Loucy (cell line): ENCODE results near the gene TNFRSF25.

Source experiments
- EZH2phosphoT487 ChIP-seq: fragments of 200-600 bp; IDR thresholded peaks from 2 replicates; pipeline ENCODE4 v1.6.1; 2018; ENCODE audit warnings: antibody characterized with exemption, mild to moderate bottlenecking, moderate library complexity, borderline replicate concordance
- TF ChIP-seq, protein P1 (sequence below): fragments of 200-600 bp; sonication (generic); conservative IDR thresholded peaks from 2 replicates; pipeline ENCODE4 v1.5.1; 2014; ENCODE audit warnings: mild to moderate bottlenecking, antibody characterized with exemption, low read length

- TF ChIP-seq EZH2phosphoT487: no peak
- TF ChIP-seq, protein P1, sequence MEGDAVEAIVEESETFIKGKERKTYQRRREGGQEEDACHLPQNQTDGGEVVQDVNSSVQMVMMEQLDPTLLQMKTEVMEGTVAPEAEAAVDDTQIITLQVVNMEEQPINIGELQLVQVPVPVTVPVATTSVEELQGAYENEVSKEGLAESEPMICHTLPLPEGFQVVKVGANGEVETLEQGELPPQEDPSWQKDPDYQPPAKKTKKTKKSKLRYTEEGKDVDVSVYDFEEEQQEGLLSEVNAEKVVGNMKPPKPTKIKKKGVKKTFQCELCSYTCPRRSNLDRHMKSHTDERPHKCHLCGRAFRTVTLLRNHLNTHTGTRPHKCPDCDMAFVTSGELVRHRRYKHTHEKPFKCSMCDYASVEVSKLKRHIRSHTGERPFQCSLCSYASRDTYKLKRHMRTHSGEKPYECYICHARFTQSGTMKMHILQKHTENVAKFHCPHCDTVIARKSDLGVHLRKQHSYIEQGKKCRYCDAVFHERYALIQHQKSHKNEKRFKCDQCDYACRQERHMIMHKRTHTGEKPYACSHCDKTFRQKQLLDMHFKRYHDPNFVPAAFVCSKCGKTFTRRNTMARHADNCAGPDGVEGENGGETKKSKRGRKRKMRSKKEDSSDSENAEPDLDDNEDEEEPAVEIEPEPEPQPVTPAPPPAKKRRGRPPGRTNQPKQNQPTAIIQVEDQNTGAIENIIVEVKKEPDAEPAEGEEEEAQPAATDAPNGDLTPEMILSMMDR: no peak
Measured at GRCh38 chr1:6497867-6498575, 32.0 kb upstream of the TNFRSF25 start.
